ENCODE results near the gene CTAGE9. TPM values are rescaled to one million over a fixed set of nuclear protein-coding genes. Genes with fewer than 3 reads are reported as not detected.
A peak's percentile ranks its signal among the peaks of the same experiment; 100 is the strongest.
"Not testable (repeated sequence)": the region's sequence is repeated elsewhere in the genome, so short reads cannot be mapped to it uniquely, and the experiment has no call there.

CTAGE9 gene
- total RNA-seq, 1 donor from 2014 or later = not detected

GRCh38 chr6:131754088-131754487 lies 43.3 kb upstream of the CTAGE9 start:
- peaks cover 44% of the 10 kb centered on the region for H3K4me1 Mint-ChIP-seq (ENCODE audit: unreplicated experiment)
- H3K27ac Mint-ChIP-seq (ENCODE audit: unreplicated experiment) = peak overlapping the region; percentile 97

DNA sequence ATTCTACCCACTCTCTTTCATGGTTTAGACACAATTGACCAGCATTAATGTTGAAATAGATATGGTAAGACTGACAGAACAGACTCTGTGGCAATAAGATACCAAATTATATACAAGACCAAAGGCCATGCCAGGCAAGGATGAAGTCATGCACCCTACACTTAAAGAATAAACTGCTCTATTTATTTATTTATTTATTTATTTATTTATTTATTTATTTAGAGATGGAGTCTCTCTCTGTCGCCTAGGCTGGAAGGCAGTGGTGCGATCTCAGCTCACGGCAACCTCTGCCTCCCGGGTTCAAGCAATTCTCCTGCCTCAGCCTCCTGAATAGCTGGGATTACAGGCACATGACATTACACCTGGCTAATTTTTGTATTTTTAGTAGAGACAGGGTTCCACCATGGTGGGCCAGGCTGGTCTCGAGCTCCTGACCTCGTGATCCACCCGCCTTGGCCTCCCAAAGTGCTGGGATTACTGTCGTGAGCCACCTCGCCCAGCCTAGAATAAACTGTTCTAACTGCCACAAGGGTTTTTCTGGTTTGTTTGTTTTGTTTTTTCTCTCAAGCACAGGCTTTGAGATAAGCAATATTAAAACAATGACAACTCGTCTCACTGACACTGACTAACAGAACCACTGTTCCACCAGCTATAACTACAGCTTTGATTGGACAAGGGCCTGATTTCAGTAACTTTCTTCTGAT lies 40.3 kb upstream of the CTAGE9 start:
- H3K9me3 Mint-ChIP-seq (ENCODE audit: unreplicated experiment); DNase-seq (ENCODE audit: low spot score); H3K27me3 Mint-ChIP-seq (ENCODE audit: unreplicated experiment); H3K36me3 Mint-ChIP-seq (ENCODE audit: low read depth, unreplicated experiment); H3K4me3 Mint-ChIP-seq (ENCODE audit: unreplicated experiment); H3K27ac Mint-ChIP-seq (ENCODE audit: unreplicated experiment): not testable (repeated sequence)
- H3K4me1 Mint-ChIP-seq (ENCODE audit: unreplicated experiment) = peaks cover 40% of the 10 kb centered on the region

More at GRCh38 chr6:131754088-131754487, 43.3 kb upstream of the CTAGE9 start:
- Mint-ChIP-seq H3K36me3 (ENCODE audit: low read depth, unreplicated experiment) (no peaks in the 10 kb centered on the region), H3K9me3 (ENCODE audit: unreplicated experiment) (no peaks in the 10 kb centered on the region), H3K4me3 (ENCODE audit: unreplicated experiment) (no peak overlapping the region), H3K27me3 (ENCODE audit: unreplicated experiment) (no peaks in the 10 kb centered on the region)
- no peak for DNase-seq (ENCODE audit: low spot score)
- TF ChIP-seq, protein P1, sequence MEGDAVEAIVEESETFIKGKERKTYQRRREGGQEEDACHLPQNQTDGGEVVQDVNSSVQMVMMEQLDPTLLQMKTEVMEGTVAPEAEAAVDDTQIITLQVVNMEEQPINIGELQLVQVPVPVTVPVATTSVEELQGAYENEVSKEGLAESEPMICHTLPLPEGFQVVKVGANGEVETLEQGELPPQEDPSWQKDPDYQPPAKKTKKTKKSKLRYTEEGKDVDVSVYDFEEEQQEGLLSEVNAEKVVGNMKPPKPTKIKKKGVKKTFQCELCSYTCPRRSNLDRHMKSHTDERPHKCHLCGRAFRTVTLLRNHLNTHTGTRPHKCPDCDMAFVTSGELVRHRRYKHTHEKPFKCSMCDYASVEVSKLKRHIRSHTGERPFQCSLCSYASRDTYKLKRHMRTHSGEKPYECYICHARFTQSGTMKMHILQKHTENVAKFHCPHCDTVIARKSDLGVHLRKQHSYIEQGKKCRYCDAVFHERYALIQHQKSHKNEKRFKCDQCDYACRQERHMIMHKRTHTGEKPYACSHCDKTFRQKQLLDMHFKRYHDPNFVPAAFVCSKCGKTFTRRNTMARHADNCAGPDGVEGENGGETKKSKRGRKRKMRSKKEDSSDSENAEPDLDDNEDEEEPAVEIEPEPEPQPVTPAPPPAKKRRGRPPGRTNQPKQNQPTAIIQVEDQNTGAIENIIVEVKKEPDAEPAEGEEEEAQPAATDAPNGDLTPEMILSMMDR (IDR thresholded peaks at IDR 0.05; ENCODE audit: unreplicated experiment) = no peak

GRCh38 chr6:131749023-131749422 lies 38.2 kb upstream of the CTAGE9 start:
- peaks cover 31% of the 10 kb centered on the region for H3K4me1 Mint-ChIP-seq (ENCODE audit: unreplicated experiment)
- TF ChIP-seq, protein P1 (IDR thresholded peaks at IDR 0.05; ENCODE audit: unreplicated experiment) = no peak
- DNase-seq (ENCODE audit: low spot score) = no peak
- H3K27me3 Mint-ChIP-seq (ENCODE audit: unreplicated experiment) = no peaks in the 10 kb centered on the region
- no peak overlapping the region for H3K27ac Mint-ChIP-seq (ENCODE audit: unreplicated experiment)
- H3K4me3 Mint-ChIP-seq (ENCODE audit: unreplicated experiment) = no peak overlapping the region
- no peaks in the 10 kb centered on the region for H3K9me3 Mint-ChIP-seq (ENCODE audit: unreplicated experiment)
- H3K36me3 Mint-ChIP-seq (ENCODE audit: low read depth, unreplicated experiment) = no peaks in the 10 kb centered on the region

DNA sequence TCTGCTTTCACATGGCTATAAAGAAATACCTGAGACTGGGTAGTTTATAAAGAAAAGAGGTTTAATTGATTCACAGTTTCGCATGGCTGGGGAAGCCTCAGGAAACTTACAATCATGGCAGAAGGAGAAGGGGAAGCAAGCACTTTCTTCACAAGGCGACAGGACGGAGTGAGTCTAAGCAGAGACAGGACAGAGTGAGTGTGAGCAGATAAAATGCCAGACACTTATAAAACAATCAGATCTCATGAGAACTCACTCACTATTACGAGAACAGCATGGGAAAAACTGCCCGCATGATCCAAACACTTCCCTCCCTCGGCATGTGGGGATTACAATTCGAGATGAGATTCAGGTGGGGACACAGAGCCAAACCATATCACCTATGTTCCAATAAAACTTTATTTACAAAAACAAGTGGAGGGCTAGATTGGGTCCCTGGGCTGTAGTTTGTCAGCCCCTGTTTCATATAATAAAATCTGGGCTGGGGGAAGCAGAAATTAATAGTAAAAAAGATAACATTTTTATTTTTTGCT lies 37.1 kb upstream of the CTAGE9 start:
- H3K27me3 Mint-ChIP-seq (ENCODE audit: unreplicated experiment) = no peaks in the 10 kb centered on the region
- TF ChIP-seq, protein P1 (IDR thresholded peaks at IDR 0.05; ENCODE audit: unreplicated experiment) = no peak
- no peak overlapping the region for H3K27ac Mint-ChIP-seq (ENCODE audit: unreplicated experiment)
- H3K4me1 Mint-ChIP-seq (ENCODE audit: unreplicated experiment) = peaks cover 29% of the 10 kb centered on the region
- H3K4me3 Mint-ChIP-seq (ENCODE audit: unreplicated experiment) = no peak overlapping the region
- H3K9me3 Mint-ChIP-seq (ENCODE audit: unreplicated experiment) = no peaks in the 10 kb centered on the region
- H3K36me3 Mint-ChIP-seq (ENCODE audit: low read depth, unreplicated experiment) = no peaks in the 10 kb centered on the region
- DNase-seq (ENCODE audit: low spot score) = no peak

DNA sequence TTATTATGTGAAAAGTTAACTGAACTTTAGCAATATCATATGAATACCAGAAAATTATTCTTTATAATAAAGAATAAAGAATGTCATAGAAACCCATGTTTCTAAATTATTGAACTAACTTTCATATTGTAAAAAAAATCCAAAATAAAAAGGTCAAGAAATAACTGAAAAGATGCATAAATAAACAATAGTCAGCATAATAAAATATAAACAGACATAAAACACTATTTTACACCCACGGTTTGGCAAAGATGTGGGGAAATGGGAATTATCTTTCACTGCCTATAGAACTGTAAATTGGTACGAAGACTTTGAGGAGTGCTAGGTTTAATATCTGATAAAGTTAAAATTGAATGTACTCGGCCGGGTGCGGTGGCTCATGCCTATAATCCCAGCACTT lies 34.7 kb upstream of the CTAGE9 start:
- TF ChIP-seq, protein P1 (IDR thresholded peaks at IDR 0.05; ENCODE audit: unreplicated experiment) = no peak
- no peak overlapping the region for H3K4me3 Mint-ChIP-seq (ENCODE audit: unreplicated experiment)
- H3K36me3 Mint-ChIP-seq (ENCODE audit: low read depth, unreplicated experiment) = no peaks in the 10 kb centered on the region
- peaks cover 4% of the 10 kb centered on the region for H3K27me3 Mint-ChIP-seq (ENCODE audit: unreplicated experiment)
- DNase-seq (ENCODE audit: low spot score) = no peak
- H3K9me3 Mint-ChIP-seq (ENCODE audit: unreplicated experiment) = no peaks in the 10 kb centered on the region
- peaks cover 41% of the 10 kb centered on the region for H3K4me1 Mint-ChIP-seq (ENCODE audit: unreplicated experiment)
- H3K27ac Mint-ChIP-seq (ENCODE audit: unreplicated experiment) = no peak overlapping the region

Data from endothelial cell (in vitro differentiated cells).